Measurements from ENCODE around the gene COA3. TPM values are rescaled to one million over a fixed set of nuclear protein-coding genes. Genes with fewer than 3 reads are reported as not detected.

COA3 gene
- total and polyA plus RNA-seq, 4 donors, result 62.3 to 294 (median 103) TPM

GRCh38 chr17:42832213-42832933 lies 33.9 kb upstream of the COA3 start:
- Histone ChIP-seq H3K9ac (ENCODE audit: low read depth in 1 of 2, low read length in 2 of 2) (peak overlapping the region; percentile 94 to 98), H3K27me3 (ENCODE audit: control insufficient read depth in 4 of 4, insufficient read depth in 4 of 4, low read length in 3 of 4) (no peaks in the 10 kb centered on the region), H3K4me1 (ENCODE audit: control insufficient read depth in 4 of 4, insufficient read depth in 4 of 4, low read length in 3 of 4) (peaks cover 2 to 32% (median 24%) of the 10 kb centered on the region in 4 donors), H3K27ac (ENCODE audit: low read depth in 1 of 2, low read length in 2 of 2) (peak overlapping the region; percentile 87 to 95), H3K4me3 (ENCODE audit: low read depth in 1 of 3, low read length in 3 of 3) (peak overlapping the region; percentile 76 to 98 (median 94)), H3K9me3 (ENCODE audit: control insufficient read depth in 4 of 4, low read length in 3 of 4) (no peaks in the 10 kb centered on the region), H3K36me3 (ENCODE audit: control insufficient read depth in 4 of 4, insufficient read depth in 3 of 4, low read depth in 1 of 4, low read length in 3 of 4) (peaks cover 1 to 8% (median 4%) of the 10 kb centered on the region in 4 donors)
- DNase-seq (ENCODE audit: low spot score), result no peak
- 43% methylated on average over 9 of the region's 9 CpGs for WGBS
- no peak for TF ChIP-seq HNF4A (conservative IDR thresholded peaks at IDR 0.05)
- TF ChIP-seq, protein P1, sequence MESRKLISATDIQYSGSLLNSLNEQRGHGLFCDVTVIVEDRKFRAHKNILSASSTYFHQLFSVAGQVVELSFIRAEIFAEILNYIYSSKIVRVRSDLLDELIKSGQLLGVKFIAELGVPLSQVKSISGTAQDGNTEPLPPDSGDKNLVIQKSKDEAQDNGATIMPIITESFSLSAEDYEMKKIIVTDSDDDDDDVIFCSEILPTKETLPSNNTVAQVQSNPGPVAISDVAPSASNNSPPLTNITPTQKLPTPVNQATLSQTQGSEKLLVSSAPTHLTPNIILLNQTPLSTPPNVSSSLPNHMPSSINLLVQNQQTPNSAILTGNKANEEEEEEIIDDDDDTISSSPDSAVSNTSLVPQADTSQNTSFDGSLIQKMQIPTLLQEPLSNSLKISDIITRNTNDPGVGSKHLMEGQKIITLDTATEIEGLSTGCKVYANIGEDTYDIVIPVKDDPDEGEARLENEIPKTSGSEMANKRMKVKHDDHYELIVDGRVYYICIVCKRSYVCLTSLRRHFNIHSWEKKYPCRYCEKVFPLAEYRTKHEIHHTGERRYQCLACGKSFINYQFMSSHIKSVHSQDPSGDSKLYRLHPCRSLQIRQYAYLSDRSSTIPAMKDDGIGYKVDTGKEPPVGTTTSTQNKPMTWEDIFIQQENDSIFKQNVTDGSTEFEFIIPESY (IDR thresholded peaks at IDR 0.05), result no peak

DNA sequence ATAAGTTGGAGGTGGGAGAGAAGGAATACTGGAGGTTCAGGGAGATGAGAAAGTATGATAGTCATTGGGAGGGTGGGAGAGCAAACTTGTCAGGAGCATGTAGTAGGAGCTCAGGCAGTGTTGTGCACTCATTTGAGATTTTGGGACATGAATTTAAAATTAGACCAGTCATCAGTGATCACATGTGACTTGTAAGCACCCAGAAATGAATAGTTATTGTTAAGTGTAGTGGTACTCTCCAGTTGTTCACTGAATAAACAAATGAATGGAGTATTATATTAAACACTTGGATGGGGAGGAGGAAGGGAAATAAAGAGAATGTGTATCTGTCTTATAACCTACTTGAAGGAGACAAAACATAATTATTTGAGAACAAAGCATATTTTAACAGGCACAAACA lies 32.5 kb upstream of the COA3 start:
- no peak overlapping the region for H3K9ac ChIP-seq (ENCODE audit: low read depth in 1 of 2, low read length in 2 of 2)
- H3K9me3 ChIP-seq (ENCODE audit: control insufficient read depth in 4 of 4, low read length in 3 of 4), result no peaks in the 10 kb centered on the region
- TF ChIP-seq NR2F2 (IDR thresholded peaks at IDR 0.05), result no peak
- TF ChIP-seq EGR1 (IDR thresholded peaks at IDR 0.05; ENCODE audit: low read depth in 2 of 2), result no peak
- no peak for TF ChIP-seq HNF4G (IDR thresholded peaks at IDR 0.05)
- no peak for TF ChIP-seq FOXA2 (IDR thresholded peaks at IDR 0.05)
- TF ChIP-seq HNF4A (conservative IDR thresholded peaks at IDR 0.05), result no peak
- TF ChIP-seq MAX (IDR thresholded peaks at IDR 0.05), result no peak
- TF ChIP-seq YY1 (IDR thresholded peaks at IDR 0.05), result no peak
- TF ChIP-seq RXRA (IDR thresholded peaks at IDR 0.05), result no peak
- TF ChIP-seq FOXA1 (IDR thresholded peaks at IDR 0.05), result no peak
- TF ChIP-seq GABPA (IDR thresholded peaks at IDR 0.05 in 1 of 2, conservative IDR thresholded peaks at IDR 0.05 in 1 of 2), result no peak
- TF ChIP-seq, protein P1 (IDR thresholded peaks at IDR 0.05), result no peak
- no peak overlapping the region for H3K27ac ChIP-seq (ENCODE audit: low read depth in 1 of 2, low read length in 2 of 2)
- H3K27me3 ChIP-seq (ENCODE audit: control insufficient read depth in 4 of 4, insufficient read depth in 4 of 4, low read length in 3 of 4), result no peaks in the 10 kb centered on the region
- DNase-seq (ENCODE audit: low spot score), result no peak
- H3K4me3 ChIP-seq (ENCODE audit: low read depth in 1 of 3, low read length in 3 of 3), result no peak overlapping the region
- H3K36me3 ChIP-seq (ENCODE audit: control insufficient read depth in 4 of 4, insufficient read depth in 3 of 4, low read depth in 1 of 4, low read length in 3 of 4), result peaks cover 0 to 2% (median 0%) of the 10 kb centered on the region in 4 donors
- peaks cover 2 to 32% (median 24%) of the 10 kb centered on the region in 4 donors for H3K4me1 ChIP-seq (ENCODE audit: control insufficient read depth in 4 of 4, insufficient read depth in 4 of 4, low read length in 3 of 4)

DNA sequence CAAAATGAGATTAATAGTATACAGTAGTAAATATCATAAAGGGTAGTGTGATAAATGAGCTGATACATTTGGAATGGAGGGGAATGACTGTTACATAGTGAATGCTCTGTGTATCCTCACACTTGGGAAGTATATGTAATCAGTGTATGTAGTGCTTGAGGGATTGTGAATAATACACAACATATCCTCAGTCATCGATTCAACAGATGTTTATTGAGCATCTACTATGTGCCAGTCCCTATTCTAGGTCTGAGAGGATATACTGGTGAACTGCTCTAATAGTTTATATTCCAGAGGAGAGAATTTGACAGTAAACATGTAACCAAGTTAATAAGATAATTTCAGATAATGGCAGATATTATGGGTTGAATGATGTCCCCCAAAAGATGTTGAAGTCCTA lies 29.0 kb upstream of the COA3 start:
- TF ChIP-seq FOXA2 (IDR thresholded peaks at IDR 0.05) (no peak), HNF4A (conservative IDR thresholded peaks at IDR 0.05) (no peak), GABPA (IDR thresholded peaks at IDR 0.05 in 1 of 2, conservative IDR thresholded peaks at IDR 0.05 in 1 of 2) (no peak), JUND (IDR thresholded peaks at IDR 0.05) (no peak), MAX (IDR thresholded peaks at IDR 0.05) (no peak), CTCF (IDR thresholded peaks at IDR 0.05; ENCODE audit: low read depth, low read length, missing input control) (no peak), YY1 (IDR thresholded peaks at IDR 0.05) (no peak), RAD21 (IDR thresholded peaks at IDR 0.05) (no peak), HNF4G (IDR thresholded peaks at IDR 0.05) (no peak), RXRA (IDR thresholded peaks at IDR 0.05) (no peak), FOXA1 (IDR thresholded peaks at IDR 0.05) (no peak), SP1 (IDR thresholded peaks at IDR 0.05) (no peak), EGR1 (IDR thresholded peaks at IDR 0.05; ENCODE audit: low read depth in 2 of 2) (no peak), NR2F2 (IDR thresholded peaks at IDR 0.05) (no peak)
- TF ChIP-seq, protein P2, sequence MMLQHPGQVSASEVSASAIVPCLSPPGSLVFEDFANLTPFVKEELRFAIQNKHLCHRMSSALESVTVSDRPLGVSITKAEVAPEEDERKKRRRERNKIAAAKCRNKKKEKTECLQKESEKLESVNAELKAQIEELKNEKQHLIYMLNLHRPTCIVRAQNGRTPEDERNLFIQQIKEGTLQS (IDR thresholded peaks at IDR 0.05), result no peak
- TF ChIP-seq, protein P1 (IDR thresholded peaks at IDR 0.05), result no peak

More for the DNA sequence above, 29.0 kb upstream of the COA3 start:
- no peak for DNase-seq (ENCODE audit: low spot score)
- WGBS, result 92% methylated on average over 1 of the region's 1 CpG
- Histone ChIP-seq H3K4me3 (ENCODE audit: low read depth in 1 of 3, low read length in 3 of 3) (no peak overlapping the region), H3K4me1 (ENCODE audit: control insufficient read depth in 4 of 4, insufficient read depth in 4 of 4, low read length in 3 of 4) (peaks cover 1 to 22% (median 9%) of the 10 kb centered on the region in 4 donors), H3K27ac (ENCODE audit: low read depth in 1 of 2, low read length in 2 of 2) (no peak overlapping the region), H3K27me3 (ENCODE audit: control insufficient read depth in 4 of 4, insufficient read depth in 4 of 4, low read length in 3 of 4) (no peaks in the 10 kb centered on the region), H3K36me3 (ENCODE audit: control insufficient read depth in 4 of 4, insufficient read depth in 3 of 4, low read depth in 1 of 4, low read length in 3 of 4) (no peaks in the 10 kb centered on the region), H3K9me3 (ENCODE audit: control insufficient read depth in 4 of 4, low read length in 3 of 4) (no peaks in the 10 kb centered on the region), H3K9ac (ENCODE audit: low read depth in 1 of 2, low read length in 2 of 2) (no peak overlapping the region)
